MM.1S (cell line): ENCODE data around the gene TCHH.
"Not testable (repeated sequence)": the region's sequence is repeated elsewhere in the genome, so short reads cannot be mapped to it uniquely, and the experiment has no call there.

Experiments used
- EZH2 ChIP-seq: fragments of 300-600 bp; sonication (generic); optimal IDR thresholded peaks from 2 replicates; pipeline ENCODE3; 2017; ENCODE audit warnings: low read depth, mild to moderate bottlenecking, antibody characterized with exemption, low read length, mixed read lengths
- TF ChIP-seq, protein P1 (sequence below): fragments of 300-600 bp; sonication (generic); IDR thresholded peaks from 2 replicates; pipeline ENCODE4 v1.5.1; 2016; ENCODE audit warnings: antibody characterized with exemption, low read length, mixed read lengths

DNA sequence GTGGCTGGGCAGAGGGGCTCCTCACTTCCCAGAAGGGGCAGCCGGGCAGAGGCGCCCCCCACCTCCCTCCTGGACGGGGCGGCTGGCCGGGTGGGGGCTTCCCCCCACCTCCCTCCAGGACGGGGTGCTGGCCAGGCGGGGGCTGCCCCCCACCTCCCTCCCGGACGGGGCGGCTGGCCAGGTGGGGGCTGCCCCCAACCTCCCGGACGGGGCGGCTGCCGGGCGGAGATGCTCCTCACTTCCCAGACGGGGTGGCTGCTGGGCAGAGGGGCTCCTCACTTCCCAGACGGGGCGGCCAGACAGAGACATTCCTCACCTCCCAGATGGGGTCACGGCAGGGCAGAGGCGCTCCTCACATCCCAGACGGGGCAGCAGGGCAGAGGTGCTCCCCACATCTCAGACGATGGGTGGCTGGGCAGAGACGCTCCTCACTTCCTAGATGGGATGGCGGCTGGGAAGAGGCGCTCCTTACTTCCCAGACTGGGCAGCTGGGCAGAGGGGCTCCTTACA is 29.5 kb upstream of the TCHH start:
- TF ChIP-seq, protein P1, sequence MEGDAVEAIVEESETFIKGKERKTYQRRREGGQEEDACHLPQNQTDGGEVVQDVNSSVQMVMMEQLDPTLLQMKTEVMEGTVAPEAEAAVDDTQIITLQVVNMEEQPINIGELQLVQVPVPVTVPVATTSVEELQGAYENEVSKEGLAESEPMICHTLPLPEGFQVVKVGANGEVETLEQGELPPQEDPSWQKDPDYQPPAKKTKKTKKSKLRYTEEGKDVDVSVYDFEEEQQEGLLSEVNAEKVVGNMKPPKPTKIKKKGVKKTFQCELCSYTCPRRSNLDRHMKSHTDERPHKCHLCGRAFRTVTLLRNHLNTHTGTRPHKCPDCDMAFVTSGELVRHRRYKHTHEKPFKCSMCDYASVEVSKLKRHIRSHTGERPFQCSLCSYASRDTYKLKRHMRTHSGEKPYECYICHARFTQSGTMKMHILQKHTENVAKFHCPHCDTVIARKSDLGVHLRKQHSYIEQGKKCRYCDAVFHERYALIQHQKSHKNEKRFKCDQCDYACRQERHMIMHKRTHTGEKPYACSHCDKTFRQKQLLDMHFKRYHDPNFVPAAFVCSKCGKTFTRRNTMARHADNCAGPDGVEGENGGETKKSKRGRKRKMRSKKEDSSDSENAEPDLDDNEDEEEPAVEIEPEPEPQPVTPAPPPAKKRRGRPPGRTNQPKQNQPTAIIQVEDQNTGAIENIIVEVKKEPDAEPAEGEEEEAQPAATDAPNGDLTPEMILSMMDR: not testable (repeated sequence)
- TF ChIP-seq EZH2: not testable (repeated sequence)
